BJ (cell line): ENCODE measurements around the gene ZNF474. TPM values are rescaled to one million over a fixed set of nuclear protein-coding genes. Genes with fewer than 3 reads are reported as not detected.
A peak's percentile ranks its signal among the peaks of the same experiment; 100 is the strongest.
"Not testable (repeated sequence)": the region's sequence is repeated elsewhere in the genome, so short reads cannot be mapped to it uniquely, and the experiment has no call there.

Experiments used
- CTCF ChIA-PET: fragments of 350-600 bp; formaldehyde crosslinking; extraction: SDS; loops from one replicate; lab custom pipeline; 2021; ENCODE audit warnings: antibody characterized with exemption, inconsistent platforms; lab: Yijun Ruan, JAX
- POLR2A ChIA-PET: fragments of 300-600 bp; sonication (Branson Sonifier 250); formaldehyde crosslinking; extraction: SDS; loops from one replicate; lab custom pipeline; 2021; ENCODE audit warnings: antibody characterized with exemption; lab: Charles Lee
- DNase-seq: peaks from one replicate; pipeline ENCODE4 v3.0.0-alpha.2; 2011; ENCODE audit warnings: low read depth
- H3K27me3 ChIP-seq: 2 replicates; pipeline ENCODE4 v1.6.0; 2011; ENCODE audit warnings: low read length; ENCODE audit not compliant: control insufficient read depth, insufficient read depth
- H3K36me3 ChIP-seq: 2 replicates; pipeline ENCODE4 v1.5.1; 2011; ENCODE audit warnings: low read length; ENCODE audit not compliant: control insufficient read depth, insufficient read depth
- H3K4me3 ChIP-seq: 2 replicates; pipeline ENCODE4 v1.5.1; 2011; ENCODE audit warnings: low read depth, mild to moderate bottlenecking, control low read depth, low read length
- polyA plus RNA-seq: library from polyadenylated mRNA; depleted of rRNA; stranded (reverse); fragments of >200 nt; gene quantifications from 2 replicates; pipeline ENCODE4 v1.2.3, GENCODE V29; 2011
- TF ChIP-seq, protein P1 (sequence below): IDR thresholded peaks from 2 replicates; pipeline ENCODE4 v1.5.1; 2011; ENCODE audit warnings: low read depth, mild to moderate bottlenecking, control low read depth, inconsistent platforms, low read length, moderate library complexity; ENCODE audit not compliant: insufficient read depth

Gene ZNF474
- polyA plus RNA-seq, 1 experiment = 0.22 TPM

GRCh38 chr5:122091936-122092600, 37.3 kb upstream of the ZNF474 start:
- ChIA-PET POLR2A (no interaction called here), CTCF (interaction anchor here (0.5 to 7.9 kb wide), 16 partner anchors 10 to 241 kb away, joined by 3 to 71 read pairs (median 5); partner anchors contain the start of gene LOX)
- no peak for DNase-seq
- Histone ChIP-seq H3K4me3 (no peak overlapping the region), H3K27me3 (no peaks in the 10 kb centered on the region), H3K36me3 (no peaks in the 10 kb centered on the region)
- TF ChIP-seq, protein P1, sequence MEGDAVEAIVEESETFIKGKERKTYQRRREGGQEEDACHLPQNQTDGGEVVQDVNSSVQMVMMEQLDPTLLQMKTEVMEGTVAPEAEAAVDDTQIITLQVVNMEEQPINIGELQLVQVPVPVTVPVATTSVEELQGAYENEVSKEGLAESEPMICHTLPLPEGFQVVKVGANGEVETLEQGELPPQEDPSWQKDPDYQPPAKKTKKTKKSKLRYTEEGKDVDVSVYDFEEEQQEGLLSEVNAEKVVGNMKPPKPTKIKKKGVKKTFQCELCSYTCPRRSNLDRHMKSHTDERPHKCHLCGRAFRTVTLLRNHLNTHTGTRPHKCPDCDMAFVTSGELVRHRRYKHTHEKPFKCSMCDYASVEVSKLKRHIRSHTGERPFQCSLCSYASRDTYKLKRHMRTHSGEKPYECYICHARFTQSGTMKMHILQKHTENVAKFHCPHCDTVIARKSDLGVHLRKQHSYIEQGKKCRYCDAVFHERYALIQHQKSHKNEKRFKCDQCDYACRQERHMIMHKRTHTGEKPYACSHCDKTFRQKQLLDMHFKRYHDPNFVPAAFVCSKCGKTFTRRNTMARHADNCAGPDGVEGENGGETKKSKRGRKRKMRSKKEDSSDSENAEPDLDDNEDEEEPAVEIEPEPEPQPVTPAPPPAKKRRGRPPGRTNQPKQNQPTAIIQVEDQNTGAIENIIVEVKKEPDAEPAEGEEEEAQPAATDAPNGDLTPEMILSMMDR = peak; percentile 62

DNA sequence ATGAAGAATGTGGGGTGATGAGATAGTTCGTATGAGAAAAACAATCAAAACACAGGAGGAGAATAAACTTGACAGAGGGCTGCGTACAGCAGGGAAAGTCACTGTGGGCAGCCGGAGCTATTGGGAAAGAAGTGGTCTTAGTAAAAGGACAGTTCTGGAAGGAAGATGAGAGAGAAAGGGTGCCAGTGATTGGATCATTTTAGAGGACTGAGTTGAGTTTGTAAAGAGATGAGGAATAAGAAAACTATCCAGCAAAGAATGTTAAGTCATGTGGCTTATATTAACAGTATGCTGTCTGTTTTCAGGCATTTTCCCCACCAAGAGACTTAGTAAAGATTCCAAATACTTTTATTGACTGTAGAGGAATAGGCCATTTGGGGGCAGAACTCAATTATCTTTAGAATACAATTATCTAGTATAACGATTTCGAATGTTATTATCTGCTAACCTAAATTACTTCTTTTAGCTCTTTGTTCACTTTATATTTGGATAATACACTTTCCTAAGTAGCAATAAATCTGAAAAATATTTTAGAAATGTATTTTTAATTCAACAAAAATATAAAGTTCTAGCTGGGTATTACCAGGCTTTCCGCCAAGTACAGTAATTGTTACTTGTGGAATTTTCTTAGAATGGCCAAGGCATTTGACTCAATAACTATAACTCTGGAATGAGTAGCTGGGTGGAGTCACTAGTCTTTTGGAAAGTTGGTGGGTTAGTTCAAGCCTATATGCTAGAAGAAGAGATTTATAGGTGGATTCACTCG, 35.7 kb upstream of the ZNF474 start:
- no peaks in the 10 kb centered on the region for H3K27me3 ChIP-seq
- H3K36me3 ChIP-seq = no peaks in the 10 kb centered on the region
- TF ChIP-seq, protein P1 = no peak
- ChIA-PET CTCF (interaction anchor here (0.9 to 7.9 kb wide), 9 partner anchors 8 to 124 kb away, joined by 3 to 71 read pairs (median 4); partner anchors contain the start of gene LOX), POLR2A (interaction anchor here (0.6 to 1.0 kb wide), 3 partner anchors 15 to 70 kb away, joined by 3 read pairs; partner anchors contain the start of gene LOX)
- no peak overlapping the region for H3K4me3 ChIP-seq
- peak; percentile 98 for DNase-seq

DNA sequence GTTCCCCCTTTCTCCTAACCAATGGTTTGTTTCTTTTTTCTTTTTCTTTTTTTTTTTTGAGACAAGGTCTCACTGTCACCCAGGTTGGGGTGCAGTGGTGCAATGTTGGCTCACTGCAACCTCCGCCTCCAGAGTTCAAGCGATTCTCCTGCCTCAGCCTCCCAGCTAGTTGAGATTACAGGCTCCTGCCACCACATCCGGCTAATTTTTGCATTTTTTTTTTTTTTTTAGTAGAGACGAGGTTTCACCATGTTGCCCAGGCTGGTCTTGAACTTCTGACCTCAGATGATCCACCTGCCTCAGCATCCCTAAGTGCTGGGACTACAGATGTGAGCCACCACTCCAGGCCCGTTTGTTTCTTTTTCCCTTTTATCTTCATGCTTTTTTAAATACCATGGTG, 35.1 kb upstream of the ZNF474 start:
- H3K4me3 ChIP-seq, H3K27me3 ChIP-seq, H3K36me3 ChIP-seq, DNase-seq: not testable (repeated sequence)
- ChIA-PET CTCF (interaction anchor here (1.0 to 7.9 kb wide), 5 partner anchors 7 to 125 kb away, joined by 4 to 71 read pairs (median 22); partner anchors contain the start of gene LOX), POLR2A (interaction anchor here (0.6 to 1.0 kb wide), 3 partner anchors 16 to 69 kb away, joined by 3 read pairs; partner anchors contain the start of gene LOX)

DNA sequence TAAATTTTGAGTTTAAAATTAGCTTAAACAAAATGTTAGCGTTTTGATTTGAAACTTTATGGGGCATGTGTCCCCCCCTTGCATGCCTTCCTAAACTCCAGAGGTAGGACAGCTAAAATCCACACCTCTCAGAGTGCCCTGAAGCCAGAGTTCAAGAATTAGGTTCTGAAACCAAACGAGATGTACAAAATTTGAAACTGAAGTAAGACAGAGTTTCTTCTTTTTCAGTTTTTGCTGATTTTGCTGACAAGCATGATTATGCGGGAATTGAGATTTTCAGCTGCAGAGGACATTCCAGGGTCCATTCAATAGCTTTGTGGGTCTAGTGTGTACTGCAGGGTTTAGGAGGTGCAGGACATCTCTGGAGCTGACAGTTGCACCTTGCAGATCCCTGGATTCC, 34.2 kb upstream of the ZNF474 start:
- CTCF ChIA-PET = interaction anchor here (0.9 to 7.9 kb wide), 7 partner anchors 19 to 133 kb away, joined by 3 to 71 read pairs (median 4); partner anchors contain the start of genes LOX and SRFBP1
- POLR2A ChIA-PET = no interaction called here

DNA sequence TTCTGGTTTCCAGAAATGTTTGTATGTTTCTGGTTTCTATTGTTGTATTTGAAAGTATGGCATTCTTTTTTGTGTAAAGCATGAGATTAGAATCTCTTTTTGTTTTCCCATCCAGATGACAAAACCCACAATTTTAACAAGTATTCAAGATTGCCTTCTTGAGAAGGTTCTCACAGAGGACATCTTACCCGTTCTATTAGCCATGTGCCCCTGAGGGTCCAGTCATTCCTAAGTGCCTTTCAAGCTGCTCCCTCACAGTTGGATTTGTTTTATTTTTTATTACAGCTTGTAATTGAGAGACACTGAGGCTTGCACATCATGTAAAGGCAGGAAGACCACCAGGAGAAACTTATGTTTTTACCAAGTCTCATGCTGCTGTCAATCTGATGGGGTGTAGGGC, 32.0 kb upstream of the ZNF474 start:
- H3K27me3 ChIP-seq = no peaks in the 10 kb centered on the region
- ChIA-PET POLR2A (interaction anchor here (0.7 kb wide), 1 partner anchor 20 kb away, joined by 3 read pairs; the partner anchor contains the start of gene LOX), CTCF (interaction anchor here (0.9 to 7.9 kb wide), 3 partner anchors 21 to 63 kb away, joined by 3 to 71 read pairs (median 3); partner anchors contain the start of gene LOX)
- TF ChIP-seq, protein P1 = no peak
- DNase-seq = no peak
- H3K4me3 ChIP-seq = no peak overlapping the region
- no peaks in the 10 kb centered on the region for H3K36me3 ChIP-seq

More for the DNA sequence above, 34.2 kb upstream of the ZNF474 start:
- Histone ChIP-seq H3K4me3 (no peak overlapping the region), H3K36me3 (no peaks in the 10 kb centered on the region), H3K27me3 (no peaks in the 10 kb centered on the region)
- no peak for DNase-seq
- TF ChIP-seq, protein P1 = no peak
